Stimulated activated CD8-positive, alpha-beta memory T cell treated with anti-CD3 and anti-CD28 coated beads, Interleukin-15, amount 100 ng/mL, for 4 hours (primary cell): ENCODE data around the gene STMN3.

Experiments
- DNase-seq, 2 donors: peaks; one replicate each; pipeline ENCODE4 v3.0.0-alpha.2; 2020; ENCODE audit warnings: low read depth in 2 of 2

The STMN3 gene

DNA sequence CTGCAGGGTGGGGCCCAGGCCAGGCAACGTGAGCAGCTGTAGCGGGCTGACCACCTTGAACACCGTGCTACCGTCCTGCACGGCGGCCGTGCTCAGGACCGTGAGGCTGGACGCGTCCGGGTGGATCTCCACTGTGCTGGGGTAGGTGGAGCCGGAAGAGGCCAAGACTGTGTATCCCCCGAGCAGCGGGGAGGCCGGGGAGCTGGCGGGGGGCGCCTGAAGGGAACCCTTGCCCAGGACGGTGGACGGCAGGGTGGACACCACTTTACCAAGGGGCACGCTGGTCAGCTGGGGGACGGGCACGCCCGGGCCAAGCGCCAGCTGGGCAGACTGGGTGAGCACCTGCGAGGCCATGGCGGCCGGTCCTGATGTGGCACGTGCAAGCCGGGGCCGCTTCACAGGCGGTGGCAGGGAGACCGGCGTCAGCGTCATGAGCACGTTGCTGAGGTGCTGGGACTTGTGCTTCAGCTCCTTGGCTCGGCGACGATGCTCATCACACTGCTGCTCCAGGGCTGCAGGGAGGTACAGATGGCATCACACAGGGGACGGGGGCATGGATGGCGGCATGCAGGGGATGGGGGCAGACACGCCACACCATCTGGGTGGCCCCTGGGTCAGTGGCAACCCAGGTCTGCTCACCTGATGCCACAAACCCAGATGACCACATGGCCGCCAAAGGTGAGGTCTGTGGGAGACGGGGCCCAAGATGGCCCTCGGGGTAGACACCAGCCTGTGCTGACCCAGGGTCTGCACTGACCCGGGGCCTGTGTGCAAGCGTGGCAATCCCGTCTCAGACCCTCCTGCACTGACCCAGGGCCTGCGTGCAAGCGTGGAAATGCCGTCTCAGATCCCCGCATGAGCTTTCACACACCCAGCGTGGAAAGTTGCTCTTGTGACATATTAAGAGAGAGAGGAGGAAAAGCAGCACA is 62.7 kb downstream of the STMN3 start:
- DNase-seq, result no peak
